ENCODE data around the gene SMYD3.
A peak's percentile ranks its signal among the peaks of the same experiment; 100 is the strongest.

The SMYD3 gene

GRCh38 chr1:246515390-246516005 lies 8.4 kb upstream of the SMYD3 start:
- DNase-seq (ENCODE audit: low read depth in 2 of 2) = no peak

GRCh38 chr1:246513619-246514343 lies 6.7 kb upstream of the SMYD3 start:
- no peak for DNase-seq (ENCODE audit: low read depth in 2 of 2)

GRCh38 chr1:246513041-246513440 lies 6.0 kb upstream of the SMYD3 start:
- DNase-seq (ENCODE audit: low read depth in 2 of 2) = no peak

GRCh38 chr1:246512635-246513034 lies 5.6 kb upstream of the SMYD3 start:
- DNase-seq (ENCODE audit: low read depth in 2 of 2) = no peak

- no peak for DNase-seq (ENCODE audit: low read depth in 2 of 2)
Measured at GRCh38 chr1:246512230-246512629, 5.2 kb upstream of the SMYD3 start.

GRCh38 chr1:246511203-246511602 lies 4.1 kb upstream of the SMYD3 start:
- DNase-seq (ENCODE audit: low read depth in 2 of 2) = no peak

- DNase-seq (ENCODE audit: low read depth in 2 of 2) = no peak
Measured at GRCh38 chr1:246510147-246511030, 3.3 kb upstream of the SMYD3 start.

- DNase-seq (ENCODE audit: low read depth in 2 of 2) = no peak
Measured at GRCh38 chr1:246508897-246509688, 2.0 kb upstream of the SMYD3 start.

GRCh38 chr1:246506367-246506673 lies 759 bp downstream of the SMYD3 start:
- no peak for DNase-seq (ENCODE audit: low read depth in 2 of 2)

GRCh38 chr1:246503341-246503740 lies 3.7 kb downstream of the SMYD3 start:
- DNase-seq (ENCODE audit: low read depth in 2 of 2) = no peak

- peak; percentile 28 to 38 for DNase-seq (ENCODE audit: low read depth in 2 of 2)
Measured at GRCh38 chr1:246497331-246497915, 9.7 kb downstream of the SMYD3 start.

- DNase-seq (ENCODE audit: low read depth in 2 of 2) = peak; percentile 36 to 40
Measured at GRCh38 chr1:246492611-246493245, 14.4 kb downstream of the SMYD3 start.

- DNase-seq (ENCODE audit: low read depth in 2 of 2) = no peak
Measured at GRCh38 chr1:246491551-246492053, 15.5 kb downstream of the SMYD3 start.

- no peak for DNase-seq (ENCODE audit: low read depth in 2 of 2)
Measured at GRCh38 chr1:246488674-246489073, 18.4 kb downstream of the SMYD3 start.

- no peak for DNase-seq (ENCODE audit: low read depth in 2 of 2)
Measured at GRCh38 chr1:246483569-246483933, 23.5 kb downstream of the SMYD3 start.

- no peak for DNase-seq (ENCODE audit: low read depth in 2 of 2)
Measured at GRCh38 chr1:246482805-246483568, 24.1 kb downstream of the SMYD3 start.

GRCh38 chr1:246479061-246479460 lies 28.0 kb downstream of the SMYD3 start:
- DNase-seq (ENCODE audit: low read depth in 2 of 2) = no peak

- no peak for DNase-seq (ENCODE audit: low read depth in 2 of 2)
Measured at GRCh38 chr1:246477634-246478033, 29.4 kb downstream of the SMYD3 start.

GRCh38 chr1:246476771-246477170 lies 30.3 kb downstream of the SMYD3 start:
- no peak for DNase-seq (ENCODE audit: low read depth in 2 of 2)

GRCh38 chr1:246471688-246472087 lies 35.4 kb downstream of the SMYD3 start:
- no peak for DNase-seq (ENCODE audit: low read depth in 2 of 2)
